Measurements from ENCODE around the gene MZB1. TPM values are rescaled to one million over a fixed set of nuclear protein-coding genes. Genes with fewer than 3 reads are reported as not detected.

MZB1 gene
- total and polyA plus RNA-seq, 2 of the 8 experiments (the other 6 are each of a cell fraction or from before 2014, with no cell fraction given): 0.39 to 0.47 TPM

DNA sequence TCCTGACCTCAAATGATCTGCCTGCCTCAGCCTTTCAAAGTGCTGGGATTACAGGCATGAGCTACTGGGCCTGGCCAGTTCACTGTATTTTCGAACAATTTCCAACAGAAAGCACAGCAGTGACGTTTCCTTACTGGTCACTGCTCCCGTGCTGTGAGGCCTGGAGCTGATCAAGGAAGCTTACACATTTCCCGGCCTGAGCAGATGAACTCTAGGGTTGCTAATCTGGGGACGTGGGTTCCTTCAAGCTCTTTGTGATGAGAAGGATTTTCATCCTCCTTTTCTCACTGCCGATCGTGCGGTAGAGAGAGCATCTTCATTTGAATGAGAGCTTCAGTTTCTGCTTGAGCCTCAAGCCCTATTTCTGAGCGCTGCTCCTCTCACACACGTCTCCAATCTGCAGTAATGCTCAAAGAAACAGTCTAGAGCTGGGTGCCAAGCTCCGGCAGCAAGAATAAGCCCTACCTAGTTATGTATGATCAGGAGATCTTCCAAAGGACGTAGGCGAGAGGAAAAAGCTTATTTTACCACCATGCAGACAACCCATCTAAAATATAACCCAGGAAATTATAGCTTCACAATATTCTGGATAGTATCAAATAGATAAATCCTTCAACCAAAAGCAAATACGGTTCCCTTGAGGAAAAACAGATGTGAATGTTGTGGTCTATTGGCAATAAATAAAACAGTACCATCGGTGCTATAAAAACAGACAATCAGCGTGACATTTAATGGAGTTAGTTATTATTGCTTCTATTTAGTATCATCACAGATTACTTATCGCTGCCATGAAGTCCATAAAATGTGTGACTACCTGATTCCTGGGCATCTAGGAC lies 21.5 kb upstream of the MZB1 start (continued):
- TF ChIP-seq CHD7 (IDR thresholded peaks at IDR 0.05; ENCODE audit: insufficient replicate concordance, low read length): no peak
- no peak for TF ChIP-seq JUN (IDR thresholded peaks at IDR 0.05; ENCODE audit: low read depth, low read length)
- TF ChIP-seq SRF (IDR thresholded peaks at IDR 0.05; ENCODE audit: low read depth, low read length): no peak
- no peak for TF ChIP-seq TEAD4 (IDR thresholded peaks at IDR 0.05; ENCODE audit: low read depth, low read length)
